Measurements from ENCODE around the gene IL12RB2. TPM values are rescaled to one million over a fixed set of nuclear protein-coding genes. Genes with fewer than 3 reads are reported as not detected.
A peak's percentile ranks its signal among the peaks of the same experiment; 100 is the strongest.

Gene IL12RB2
- total and polyA plus RNA-seq, 2 of the 13 experiments (the other 11 are each of a cell fraction or from before 2014, with no cell fraction given) = not detected

- TF ChIP-seq AFF4 (CRISPR knock-in tag; IDR thresholded peaks at IDR 0.05) (no peak), ZBTB21 (CRISPR knock-in tag; IDR thresholded peaks at IDR 0.05) (no peak; the same call in 1 of the 2 replicates), SMARCE1 (IDR thresholded peaks at IDR 0.05; ENCODE audit: borderline replicate concordance) (no peak), ZNF543 (CRISPR knock-in tag; IDR thresholded peaks at IDR 0.05) (no peak), ZNF580 (CRISPR knock-in tag; IDR thresholded peaks at IDR 0.05; ENCODE audit: borderline replicate concordance, low read depth) (peak; percentile 25; the same call in 1 of the 2 replicates), ZNF850 (CRISPR knock-in tag; conservative IDR thresholded peaks at IDR 0.05) (no peak), ZNF251 (CRISPR knock-in tag; IDR thresholded peaks at IDR 0.05) (no peak), ZNF503 (CRISPR knock-in tag; IDR thresholded peaks at IDR 0.05) (peak; percentile 68; the same call in 1 of the 2 replicates), TBX3 (IDR thresholded peaks at IDR 0.05; ENCODE audit: borderline replicate concordance) (peak; percentile 74; the same call in 1 of the 2 replicates), RFX3 (CRISPR knock-in tag; IDR thresholded peaks at IDR 0.05) (no peak), THAP8 (CRISPR knock-in tag; IDR thresholded peaks at IDR 0.05; ENCODE audit: borderline replicate concordance) (peak; percentile 76; the same call in 1 of the 2 replicates), ZNF441 (CRISPR knock-in tag; IDR thresholded peaks at IDR 0.05; ENCODE audit: borderline replicate concordance) (no peak), PHF8 (CRISPR knock-in tag; IDR thresholded peaks at IDR 0.05) (peak; percentile 84), PAWR (CRISPR knock-in tag; IDR thresholded peaks at IDR 0.05; ENCODE audit: borderline replicate concordance) (no peak), ZNF136 (CRISPR knock-in tag; IDR thresholded peaks at IDR 0.05; ENCODE audit: low read depth) (peak; percentile 71; the same call in 1 of the 2 replicates)
- TF ChIP-seq, protein P1, sequence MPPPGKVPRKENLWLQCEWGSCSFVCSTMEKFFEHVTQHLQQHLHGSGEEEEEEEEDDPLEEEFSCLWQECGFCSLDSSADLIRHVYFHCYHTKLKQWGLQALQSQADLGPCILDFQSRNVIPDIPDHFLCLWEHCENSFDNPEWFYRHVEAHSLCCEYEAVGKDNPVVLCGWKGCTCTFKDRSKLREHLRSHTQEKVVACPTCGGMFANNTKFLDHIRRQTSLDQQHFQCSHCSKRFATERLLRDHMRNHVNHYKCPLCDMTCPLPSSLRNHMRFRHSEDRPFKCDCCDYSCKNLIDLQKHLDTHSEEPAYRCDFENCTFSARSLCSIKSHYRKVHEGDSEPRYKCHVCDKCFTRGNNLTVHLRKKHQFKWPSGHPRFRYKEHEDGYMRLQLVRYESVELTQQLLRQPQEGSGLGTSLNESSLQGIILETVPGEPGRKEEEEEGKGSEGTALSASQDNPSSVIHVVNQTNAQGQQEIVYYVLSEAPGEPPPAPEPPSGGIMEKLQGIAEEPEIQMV (CRISPR knock-in tag; IDR thresholded peaks at IDR 0.05; ENCODE audit: low read depth) = no peak
- TF ChIP-seq, protein P2, sequence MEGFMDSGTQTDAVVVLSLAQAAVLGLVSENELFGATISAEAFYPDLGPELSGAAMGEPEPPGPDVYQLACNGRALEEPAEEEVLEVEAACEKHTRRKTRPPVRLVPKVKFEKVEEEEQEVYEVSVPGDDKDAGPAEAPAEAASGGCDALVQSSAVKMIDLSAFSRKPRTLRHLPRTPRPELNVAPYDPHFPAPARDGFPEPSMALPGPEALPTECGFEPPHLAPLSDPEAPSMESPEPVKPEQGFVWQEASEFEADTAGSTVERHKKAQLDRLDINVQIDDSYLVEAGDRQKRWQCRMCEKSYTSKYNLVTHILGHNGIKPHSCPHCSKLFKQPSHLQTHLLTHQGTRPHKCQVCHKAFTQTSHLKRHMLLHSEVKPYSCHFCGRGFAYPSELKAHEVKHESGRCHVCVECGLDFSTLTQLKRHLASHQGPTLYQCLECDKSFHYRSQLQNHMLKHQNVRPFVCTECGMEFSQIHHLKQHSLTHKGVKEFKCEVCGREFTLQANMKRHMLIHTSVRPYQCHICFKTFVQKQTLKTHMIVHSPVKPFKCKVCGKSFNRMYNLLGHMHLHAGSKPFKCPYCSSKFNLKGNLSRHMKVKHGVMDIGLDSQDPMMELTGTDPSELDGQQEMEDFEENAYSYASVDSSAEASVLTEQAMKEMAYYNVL (CRISPR knock-in tag; IDR thresholded peaks at IDR 0.05; ENCODE audit: borderline replicate concordance) = peak; percentile 61; the same call in 1 of the 2 replicates
These were observed 122.9 kb downstream of the IL12RB2 start, which contains the start of gene SERBP1 (continued) for GRCh38 chr1:67430358-67431155.
